GM21723 (cell line): ENCODE results near the gene SLCO2A1.
"Not testable (repeated sequence)": the region's sequence is repeated elsewhere in the genome, so short reads cannot be mapped to it uniquely, and the experiment has no call there.

ENCODE experiments used
- ATAC-seq: cut with Tn5 transposase; IDR thresholded peaks from one replicate; pipeline ENCODE4 v1.9.1; 2021; ENCODE audit warnings: mild to moderate bottlenecking, moderate library complexity; ENCODE audit not compliant: unreplicated experiment

Gene SLCO2A1

DNA sequence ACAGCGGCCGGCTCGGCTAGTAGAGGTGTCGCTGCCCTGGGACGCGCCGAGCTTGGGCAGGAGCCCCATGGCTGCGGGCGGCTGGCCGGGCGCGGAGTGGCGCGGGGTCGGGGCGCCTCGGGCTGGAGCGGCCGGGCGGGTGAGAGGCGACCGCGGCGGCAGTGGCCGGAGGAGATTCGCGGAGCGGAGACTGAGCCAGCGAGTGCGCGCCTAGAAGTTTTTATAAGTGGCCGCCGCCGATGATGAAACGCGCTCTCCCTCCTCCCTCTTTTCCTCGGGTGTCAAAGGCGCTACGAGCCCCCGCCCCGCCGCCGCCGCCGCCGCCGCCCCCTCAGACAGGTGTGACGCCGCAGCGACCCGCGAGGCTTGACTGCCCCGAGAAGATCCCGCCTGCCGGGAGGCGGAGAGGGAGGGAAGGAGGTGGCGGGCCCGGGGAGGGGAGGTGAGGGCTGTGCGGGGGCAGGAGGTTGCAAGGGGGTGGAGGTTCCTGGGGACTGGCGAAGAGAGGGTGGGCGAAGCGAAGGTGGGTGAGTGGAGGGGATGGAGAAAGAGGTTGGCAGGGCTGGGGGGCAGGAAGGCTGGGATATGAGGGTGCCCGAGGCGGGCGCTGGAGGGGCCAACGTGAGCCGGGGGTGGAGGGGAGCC lies at the start of gene SLCO2A1:
Gene SLCO2A1 (minus strand): TSS at position 192 of the 645 bp plus-strand sequence. CDS start 123 bp downstream, at position 69.
- ATAC-seq, result no peak

DNA sequence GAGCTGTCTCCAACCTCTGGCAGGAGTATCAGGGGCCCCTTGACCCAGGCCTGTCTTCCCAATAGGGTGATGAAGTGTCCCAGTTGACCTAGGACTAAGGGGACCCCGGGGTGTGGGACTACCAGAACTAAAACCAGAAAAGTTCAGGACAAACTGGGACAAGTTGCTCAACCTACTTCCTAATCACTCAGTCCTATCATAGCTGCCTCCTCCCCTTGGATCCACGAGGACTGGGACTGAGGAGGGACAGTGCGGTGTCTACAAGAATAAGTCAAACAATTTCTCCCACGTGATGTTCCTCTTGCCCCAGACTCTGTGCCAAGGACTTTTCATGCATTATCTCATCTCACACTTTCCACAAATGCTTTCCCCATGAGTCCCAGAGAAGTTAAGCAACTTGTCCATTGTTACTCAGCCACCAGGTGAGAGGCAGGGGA lies 49.4 kb upstream of the SLCO2A1 start:
- ATAC-seq, result no peak

DNA sequence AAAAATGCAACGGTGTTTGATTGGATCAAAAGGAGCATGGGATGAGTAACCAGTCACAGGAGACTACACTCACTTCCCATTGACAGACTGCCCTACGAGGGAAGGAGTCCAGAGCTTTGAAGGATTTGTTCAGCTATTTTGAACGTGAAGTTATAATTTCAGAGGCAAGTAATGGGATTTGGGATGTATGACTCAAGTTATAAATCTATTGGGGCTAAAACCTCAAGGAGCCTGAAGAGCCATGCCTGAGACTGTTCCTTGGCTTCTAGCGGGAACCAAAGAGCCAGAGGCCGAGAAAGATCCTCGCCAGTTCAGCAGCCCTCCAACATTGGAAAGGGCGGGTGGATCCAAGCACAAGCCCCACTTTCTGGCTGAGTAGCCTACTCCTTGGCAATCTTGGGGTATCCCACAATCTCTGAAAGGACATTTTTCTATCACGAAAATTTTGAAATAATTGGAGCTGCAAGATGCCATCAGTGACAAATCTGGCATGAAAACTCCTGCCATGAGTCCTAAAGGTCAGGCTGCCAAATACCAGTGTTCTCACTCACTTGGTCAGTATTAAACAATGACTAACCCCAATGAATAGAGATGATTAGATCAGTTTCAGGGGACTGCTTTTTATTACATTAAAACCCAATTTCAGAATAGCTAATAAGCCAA lies 48.6 kb upstream of the SLCO2A1 start:
- ATAC-seq, result no peak

DNA sequence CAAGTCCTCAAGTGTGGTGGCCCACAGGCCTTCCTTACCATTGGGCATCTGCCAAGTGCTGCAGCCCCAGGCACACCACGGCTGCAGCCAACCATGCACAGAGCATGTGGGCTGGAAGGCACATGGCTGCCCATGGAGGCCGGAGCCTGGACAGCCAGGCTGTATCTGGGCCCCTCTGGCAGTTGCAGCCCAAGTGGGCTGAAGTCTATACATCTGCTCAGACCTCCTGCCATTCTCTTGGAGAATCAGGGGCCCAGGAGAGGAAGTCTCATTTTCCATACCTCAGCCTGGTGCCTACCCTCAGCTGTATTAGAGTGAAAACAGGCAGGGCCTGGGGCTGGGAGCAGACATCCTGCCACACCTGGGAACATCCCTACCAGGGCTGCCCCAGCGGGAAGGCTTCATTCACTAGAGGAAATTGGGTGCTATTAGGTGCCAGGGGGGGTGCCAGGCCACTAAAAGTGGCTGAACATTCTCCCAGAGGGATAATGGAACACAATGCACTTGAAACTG lies 48.0 kb upstream of the SLCO2A1 start:
- no peak for ATAC-seq

DNA sequence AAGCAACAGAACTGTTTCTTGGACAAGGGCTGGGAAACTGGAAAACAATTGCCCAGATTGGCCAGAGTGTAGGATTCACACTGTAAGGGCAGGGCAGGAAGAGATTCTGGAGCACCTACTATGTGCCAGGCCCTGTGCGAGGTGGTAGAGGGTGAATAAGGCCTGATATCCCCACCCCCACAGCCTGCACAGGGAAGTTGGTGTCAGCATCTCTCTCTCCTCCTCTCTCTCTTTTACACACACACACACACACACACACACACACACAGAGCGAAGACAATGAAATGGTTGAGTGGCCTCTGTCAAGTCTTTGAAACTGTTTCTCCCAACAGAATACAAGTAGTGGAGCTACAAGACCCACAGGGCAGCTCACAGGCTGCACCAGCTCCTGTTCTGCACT lies 47.1 kb upstream of the SLCO2A1 start:
- no peak for ATAC-seq

DNA sequence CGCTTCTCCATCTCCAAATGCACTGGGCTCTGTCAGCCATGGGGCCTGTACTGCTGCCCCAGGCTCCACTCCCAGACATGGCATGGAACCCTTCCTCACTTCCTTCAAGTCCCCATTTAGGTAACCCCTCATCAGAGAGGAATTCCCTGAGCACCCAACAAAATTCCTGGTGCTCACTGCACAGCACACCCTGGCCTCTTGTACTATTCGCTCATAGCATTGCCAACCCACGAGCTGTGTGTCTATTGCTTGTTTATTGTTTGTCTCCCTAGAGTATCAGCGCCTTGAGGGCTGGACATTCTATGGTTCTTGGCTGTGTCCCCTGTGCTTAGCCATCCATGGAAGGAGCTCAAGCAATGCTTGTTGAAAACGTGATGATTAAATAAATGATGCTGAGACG lies 46.1 kb upstream of the SLCO2A1 start:
- ATAC-seq, result no peak

DNA sequence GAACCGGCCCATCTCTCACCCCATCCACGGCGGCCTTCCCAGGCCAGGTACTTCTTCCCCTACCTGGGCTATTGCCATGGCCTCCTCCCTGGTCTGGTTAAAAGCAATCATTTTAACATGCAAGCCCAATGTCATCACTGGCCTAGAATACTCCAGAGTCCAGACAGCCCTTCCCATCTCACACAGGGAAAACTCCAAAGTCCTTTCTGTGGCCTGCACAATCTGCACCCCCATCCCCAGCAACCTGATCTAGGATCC lies 45.8 kb upstream of the SLCO2A1 start:
- ATAC-seq, result no peak

DNA sequence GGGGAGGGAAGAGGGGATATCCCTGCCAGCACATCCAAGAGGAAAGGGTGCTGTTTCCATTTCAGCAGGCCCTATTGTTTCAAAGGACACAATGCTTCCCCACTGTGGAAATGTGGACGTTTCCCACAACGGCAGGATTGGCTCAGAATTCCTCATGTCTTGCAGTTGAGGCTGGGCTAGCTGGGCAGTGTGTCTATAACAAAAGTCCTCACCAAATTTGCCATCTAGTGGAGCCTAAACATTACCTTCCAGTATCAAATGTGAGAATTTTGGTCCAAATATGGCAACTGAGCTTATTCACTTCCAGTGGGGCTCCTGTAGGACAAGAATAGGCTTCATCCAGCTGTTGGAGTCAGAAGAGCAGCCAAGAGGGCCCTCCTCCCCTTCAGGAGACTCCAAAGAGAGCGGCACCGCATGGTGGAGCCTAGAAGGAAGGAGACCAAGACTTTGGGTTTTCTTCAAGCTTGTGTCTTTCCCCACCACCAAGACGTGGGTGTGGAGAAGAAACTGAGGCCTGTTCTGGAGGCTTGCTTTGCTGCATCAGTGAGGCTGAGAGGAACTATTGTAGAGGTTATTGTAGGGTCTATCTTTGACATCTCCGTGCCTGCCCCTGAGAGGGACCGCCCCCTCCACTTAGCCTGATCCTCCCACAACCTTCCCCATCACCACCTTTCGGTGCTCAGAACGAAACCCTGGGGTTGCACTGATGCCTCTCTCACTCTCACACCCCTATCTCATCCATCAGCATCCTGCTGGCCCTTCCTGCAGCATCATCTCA lies 45.3 kb upstream of the SLCO2A1 start:
- ATAC-seq, result no peak

DNA sequence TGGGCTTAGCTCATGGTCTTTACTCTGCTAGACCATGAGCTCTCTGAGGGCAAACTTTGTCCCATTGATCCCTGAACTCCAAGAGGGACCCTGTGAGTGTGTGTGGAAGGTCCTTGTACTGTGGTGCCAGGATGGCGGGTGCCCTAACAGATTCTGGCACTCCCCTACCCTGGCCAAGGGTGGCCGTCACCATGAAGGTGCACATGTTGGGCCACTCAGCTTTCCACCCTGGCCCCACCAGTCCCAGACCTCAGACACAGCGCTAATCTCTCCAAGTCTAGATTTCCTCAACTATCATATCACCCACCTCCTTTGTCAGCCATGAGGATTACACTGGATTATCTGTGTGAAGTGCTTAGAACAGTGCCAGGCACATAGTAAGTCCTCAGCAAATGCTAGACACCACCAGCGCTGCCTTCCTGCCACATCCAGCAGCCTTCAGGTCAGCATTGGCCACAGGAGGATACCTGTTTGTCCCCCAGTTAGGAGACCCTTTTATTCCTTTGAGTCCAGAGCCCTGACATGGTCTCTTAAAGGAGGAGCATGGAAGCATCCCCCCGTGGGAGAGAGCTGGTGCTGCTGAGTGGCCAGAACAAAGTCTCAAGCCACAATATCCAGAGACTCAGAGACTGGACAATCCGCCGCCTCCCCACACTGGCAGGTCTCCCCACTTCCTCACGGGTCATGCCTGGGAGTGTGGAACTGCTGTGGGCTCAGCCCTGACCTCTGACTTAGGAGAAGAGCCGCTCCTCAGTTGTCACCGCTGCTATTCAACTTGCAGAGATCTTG lies 44.5 kb upstream of the SLCO2A1 start:
- ATAC-seq, result no peak

DNA sequence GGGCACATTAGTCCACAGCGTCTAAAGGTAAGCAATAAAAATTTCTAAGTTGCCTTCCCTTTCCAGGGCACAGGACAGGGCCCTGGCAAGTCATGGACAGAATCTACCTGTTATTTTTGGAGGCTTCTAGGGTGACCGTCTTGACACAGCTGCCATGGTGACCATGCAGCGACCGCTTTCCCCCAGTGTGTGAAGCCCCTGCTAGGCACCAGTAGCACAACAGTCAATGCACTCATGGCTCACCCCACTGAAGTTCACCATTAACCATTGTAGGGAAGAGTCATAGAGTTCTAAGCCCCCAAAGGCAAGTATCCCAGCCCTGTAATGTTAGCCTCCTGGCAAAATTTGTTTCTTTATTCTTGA lies 43.8 kb upstream of the SLCO2A1 start:
- ATAC-seq, result no peak

DNA sequence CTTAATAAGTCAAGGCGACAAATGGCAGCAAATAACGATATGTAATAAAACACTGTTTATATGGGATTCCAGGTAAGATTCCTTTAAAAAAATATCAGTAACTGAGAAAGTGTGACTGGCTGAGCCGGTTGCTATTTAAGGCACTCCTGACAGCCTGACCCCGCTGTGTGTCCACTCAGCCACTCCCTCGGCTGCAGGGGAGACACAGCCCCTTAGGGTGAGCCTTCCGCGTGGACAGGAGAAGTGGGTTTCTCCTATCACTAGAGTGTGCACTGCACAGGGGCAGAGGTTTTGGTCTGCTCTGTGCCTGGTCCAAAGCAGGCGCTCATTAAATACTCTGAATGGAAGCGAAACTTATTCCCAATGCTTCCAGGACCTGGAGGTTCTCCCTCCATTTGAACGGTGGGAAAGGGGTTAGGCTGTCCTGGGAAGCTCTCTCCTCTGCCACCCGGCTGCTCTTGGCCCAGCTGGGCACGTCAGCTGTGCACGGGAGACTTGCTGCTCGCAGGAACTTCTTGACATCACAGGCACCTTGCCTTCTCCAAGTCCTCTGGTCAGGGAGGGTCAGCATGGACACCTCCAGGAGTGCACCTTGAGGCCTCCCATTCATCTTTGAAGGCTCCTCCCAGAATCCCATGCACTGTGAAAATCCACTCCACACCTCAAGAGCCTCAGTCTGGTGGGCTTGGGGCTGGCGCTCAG lies 43.3 kb upstream of the SLCO2A1 start:
- ATAC-seq, result no peak

DNA sequence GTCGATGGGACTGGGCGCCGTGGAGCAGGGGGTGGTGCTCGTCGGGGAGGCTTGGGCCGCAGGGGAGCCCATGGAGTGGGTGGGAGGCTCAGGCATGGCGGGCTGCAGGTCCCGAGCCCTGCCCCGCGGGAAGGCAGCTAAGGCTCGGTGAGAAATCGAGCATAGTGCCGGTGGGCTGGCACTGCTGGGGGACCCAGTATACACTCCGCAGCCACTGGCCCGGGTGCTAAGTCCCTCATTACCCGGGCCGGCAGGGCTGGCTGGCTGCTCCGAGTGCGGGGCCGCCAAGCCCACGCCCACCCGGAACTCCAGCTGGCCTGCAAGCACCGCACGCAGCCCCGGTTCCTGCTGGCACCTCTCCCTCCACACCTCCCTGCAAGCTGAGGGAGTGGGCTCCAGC lies 40.6 kb upstream of the SLCO2A1 start:
- ATAC-seq, result not testable (repeated sequence)

DNA sequence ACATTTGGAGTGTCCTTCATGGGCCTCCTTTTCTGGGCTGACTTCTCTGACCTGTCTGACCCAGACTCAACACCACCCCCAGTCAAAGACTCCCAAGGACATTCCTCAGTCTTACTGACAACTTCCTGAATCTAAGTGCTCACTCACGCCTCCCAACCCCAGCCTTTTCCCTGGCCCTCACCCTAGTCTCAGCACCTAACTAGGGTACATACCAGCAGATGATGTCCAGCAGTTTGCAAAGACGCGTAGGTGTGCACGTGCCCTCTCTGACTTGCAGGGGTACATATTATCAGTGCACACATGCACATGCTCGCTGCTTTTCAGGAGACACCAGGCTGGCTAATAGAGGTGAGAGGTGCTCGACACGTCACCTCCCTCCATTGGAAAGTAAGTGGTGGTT lies 38.7 kb upstream of the SLCO2A1 start:
- ATAC-seq, result no peak

DNA sequence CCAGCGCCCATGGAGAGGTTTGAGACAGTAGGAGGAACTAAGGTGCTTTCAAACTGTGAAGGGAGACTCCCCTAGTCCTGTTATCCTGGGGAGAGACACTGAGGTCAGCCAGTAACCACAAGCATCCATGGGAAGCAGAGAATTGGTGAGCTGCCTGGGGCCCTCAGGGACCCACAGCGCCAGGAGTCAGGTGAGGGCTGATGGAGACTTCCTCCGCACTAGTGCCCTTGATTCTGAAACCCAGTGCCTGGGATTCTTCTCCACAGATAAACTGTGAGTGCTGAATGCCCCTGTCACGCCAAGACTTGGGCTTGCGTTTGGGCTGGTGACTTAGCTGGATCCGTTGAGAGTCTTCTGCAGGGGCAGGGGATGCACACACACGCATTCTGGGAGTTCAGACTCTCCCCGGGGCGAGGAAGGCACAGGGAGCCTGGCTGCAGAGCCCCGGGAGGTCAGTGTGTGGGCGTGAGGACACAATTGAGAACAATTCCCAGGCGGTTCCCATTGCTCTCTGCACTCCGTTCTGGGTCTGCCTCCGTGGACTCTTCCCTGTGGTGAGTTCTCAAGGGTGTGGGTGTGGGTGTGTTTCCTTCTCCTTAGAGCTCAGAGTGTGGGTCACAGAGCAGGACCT lies 37.9 kb upstream of the SLCO2A1 start:
- no peak for ATAC-seq

DNA sequence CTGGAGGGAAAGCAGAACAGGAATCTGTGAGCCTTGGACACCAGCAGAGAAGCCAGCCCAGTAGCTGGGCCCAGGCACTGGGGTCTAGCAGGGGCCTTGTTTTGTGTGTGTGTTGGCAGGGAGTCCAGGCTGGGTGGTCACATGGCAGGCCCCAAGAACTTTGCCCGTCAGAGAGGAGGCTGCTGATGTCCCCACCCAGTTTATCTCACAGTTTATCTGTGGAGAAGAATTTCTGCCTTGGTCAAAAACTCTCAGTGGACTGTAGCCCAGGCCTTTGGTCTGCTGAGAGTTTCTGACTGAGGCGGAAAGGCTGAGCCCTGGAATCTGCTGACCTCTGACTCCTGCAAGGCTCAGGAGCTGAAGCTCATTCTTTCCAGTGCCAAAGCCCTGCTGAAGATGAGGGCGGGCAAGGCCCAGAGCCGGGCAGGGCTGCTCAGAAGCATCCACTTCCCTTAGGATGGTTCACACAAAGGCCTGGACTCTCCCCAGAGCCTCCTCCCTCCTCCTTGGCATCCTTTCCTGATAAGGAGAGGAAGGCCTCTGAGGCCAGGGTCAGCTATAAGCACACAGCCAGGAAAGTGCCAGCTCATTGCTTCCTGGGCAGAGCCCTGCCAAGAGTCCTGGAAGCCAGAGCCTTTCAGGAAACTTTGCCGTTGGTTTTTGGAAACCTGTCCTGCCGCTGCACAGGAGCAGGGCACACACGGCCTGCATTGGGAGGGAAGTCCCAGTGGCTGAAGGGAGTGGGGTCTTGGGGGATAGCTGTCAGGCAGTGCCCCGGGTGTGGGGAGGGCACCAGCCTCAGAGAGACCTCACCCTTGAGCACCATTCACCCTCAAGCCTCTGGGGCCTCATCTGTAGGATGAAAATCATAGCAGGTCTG lies 37.2 kb upstream of the SLCO2A1 start:
- no peak for ATAC-seq

DNA sequence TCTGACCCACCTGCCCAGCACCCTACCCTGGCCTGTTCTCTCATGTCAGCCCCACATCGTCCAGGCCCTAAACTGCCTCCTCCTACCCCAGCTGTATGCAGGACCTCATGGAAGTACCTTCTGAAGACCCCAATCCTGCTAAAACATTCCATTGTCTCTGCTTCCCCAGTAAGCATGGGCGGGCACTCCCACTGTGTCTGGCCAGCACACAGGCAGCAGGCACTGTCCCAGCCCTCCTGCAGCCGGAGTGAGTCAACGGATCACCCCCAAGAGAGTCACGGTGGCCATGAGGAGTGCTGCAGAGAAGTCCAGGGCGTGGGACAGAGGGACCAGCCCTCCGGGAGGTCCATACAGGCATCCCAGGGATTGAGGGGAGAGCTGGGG lies 36.4 kb upstream of the SLCO2A1 start:
- ATAC-seq, result no peak

DNA sequence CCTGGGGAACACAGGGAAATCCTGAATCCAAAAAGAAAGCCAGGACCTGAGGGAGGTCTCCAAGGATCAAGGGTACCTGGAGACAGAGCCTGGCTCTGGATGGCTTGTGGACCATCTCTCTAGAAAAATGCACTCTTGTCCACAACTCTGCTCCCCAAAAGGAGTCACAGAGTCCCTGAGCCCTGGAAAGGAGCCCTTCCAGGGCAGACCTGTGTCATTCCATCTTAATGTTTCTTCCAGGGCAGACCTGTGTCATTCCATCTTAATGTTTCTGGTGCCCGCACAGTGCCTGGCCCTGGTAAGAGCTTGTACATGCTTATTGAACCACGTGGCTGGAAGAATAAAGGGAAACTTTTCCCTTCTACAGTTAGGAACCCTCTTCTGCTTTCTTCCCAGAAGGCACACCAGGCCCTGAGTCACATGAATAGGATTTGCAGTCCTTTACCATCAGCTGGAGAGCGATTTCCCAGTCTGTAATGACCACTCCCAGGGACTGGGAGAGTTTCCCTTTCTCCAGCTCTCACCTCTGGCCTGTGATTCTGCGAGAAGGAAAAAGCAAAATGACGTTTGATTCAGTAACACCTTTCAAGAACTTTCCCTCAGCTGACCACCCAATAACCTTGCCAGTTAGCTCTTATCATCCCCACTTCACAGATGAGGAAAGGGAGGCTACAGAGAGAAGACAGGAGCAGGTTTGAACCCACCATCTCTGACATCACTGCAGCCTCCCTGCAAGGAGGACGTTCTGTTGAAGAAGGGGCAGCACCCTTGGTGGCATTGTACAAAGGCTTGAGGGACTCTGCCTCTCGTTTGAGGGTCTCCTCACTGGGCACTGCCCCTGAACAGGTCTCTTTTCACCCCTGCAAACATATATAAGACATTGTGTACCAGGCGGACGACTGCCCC lies 35.8 kb upstream of the SLCO2A1 start:
- no peak for ATAC-seq

DNA sequence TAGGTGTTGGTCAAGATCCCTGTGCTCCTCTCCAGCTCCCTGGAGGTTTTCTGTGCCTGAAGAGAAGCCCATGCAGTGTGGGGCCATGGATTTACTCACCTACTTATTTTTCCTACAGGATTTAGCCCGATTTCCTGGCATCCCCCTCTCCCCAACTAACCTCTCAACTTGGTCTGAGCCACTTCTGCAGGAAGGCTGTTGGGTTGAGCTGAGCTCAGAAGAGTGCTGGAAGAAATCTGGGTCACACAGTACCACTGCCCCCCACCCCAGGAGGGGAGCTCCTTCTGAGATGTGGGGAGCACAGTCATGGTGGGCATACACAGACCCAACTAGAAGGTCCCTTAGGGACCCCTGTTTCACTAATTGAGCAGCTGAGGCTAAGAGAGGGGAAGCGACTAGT lies 34.4 kb upstream of the SLCO2A1 start:
- ATAC-seq, result no peak
